ENCODE measurements around the gene KIAA0825.

DNA sequence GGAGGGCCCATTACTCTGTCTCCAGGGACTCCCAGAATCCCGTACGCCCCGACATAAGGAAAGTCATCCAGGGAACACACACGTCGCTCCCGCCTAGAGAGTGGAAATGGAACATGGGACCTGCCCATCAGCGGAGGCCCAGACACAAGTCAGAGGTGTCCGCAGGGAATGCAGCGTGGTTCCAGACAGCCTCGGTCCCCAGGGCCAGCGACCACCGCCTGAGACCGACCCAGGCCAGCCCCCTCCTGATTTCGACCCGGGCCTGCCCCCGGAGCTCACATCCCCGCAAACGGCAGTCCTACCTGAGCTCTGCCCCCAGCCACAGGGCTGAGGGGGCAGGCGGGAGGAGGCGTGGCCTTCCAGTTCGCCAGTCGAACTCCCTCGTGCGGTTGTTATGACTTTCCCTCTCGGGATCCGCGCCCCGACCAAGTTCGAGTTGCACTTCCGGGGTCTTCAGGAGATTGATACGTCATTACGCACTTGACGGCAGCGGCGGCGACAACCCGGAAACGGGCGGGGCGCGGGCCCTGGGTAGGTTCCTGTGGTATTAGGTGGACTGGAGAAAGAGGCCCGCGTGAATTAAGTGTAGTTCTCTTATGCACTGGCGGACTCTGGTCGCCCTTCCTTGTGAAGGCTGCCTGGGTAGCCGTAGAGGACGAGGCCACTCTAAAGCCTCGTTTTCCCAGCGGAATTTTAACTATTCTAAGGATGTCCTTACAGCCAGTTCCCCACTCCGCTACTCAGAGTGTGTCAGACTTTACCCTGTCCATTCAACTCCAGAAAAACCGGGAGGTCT, 507.0 kb downstream of the KIAA0825 start:
- peak; percentile 42 to 55 for TF ChIP-seq POLR2A (IDR thresholded peaks at IDR 0.05)
- peak in 1 of 4 donors; percentile 57 for TF ChIP-seq EP300 (IDR thresholded peaks at IDR 0.05)
- peak in 1 of 4 experiments; percentile 9 for TF ChIP-seq CTCF (IDR thresholded peaks at IDR 0.05)
- TF ChIP-seq POLR2AphosphoS5 (IDR thresholded peaks at IDR 0.05), result peak; percentile 63 to 79 (median 76)
